NCI-H345 treated with DMSO at 0.1 percent for 48 hours (cell line): Measurements from ENCODE around the gene CADM1.

Experiments
- DNase-seq: peaks from one replicate; lab custom pipeline; 2025; ENCODE audit not compliant: unreplicated experiment; lab: John Stamatoyannopoulos, UW

The CADM1 gene

GRCh38 chr11:115515647-115516395 is 11.6 kb upstream of the CADM1 start:
- no peak for DNase-seq

- DNase-seq, result no peak
Observed at GRCh38 chr11:115506954-115507675, 2.9 kb upstream of the CADM1 start.

GRCh38 chr11:115505175-115505574 is 960 bp upstream of the CADM1 start:
- DNase-seq, result no peak

GRCh38 chr11:115503886-115504275 is 334 bp downstream of the CADM1 start:
- DNase-seq, result peak; percentile 49

GRCh38 chr11:115503083-115503885 is 931 bp downstream of the CADM1 start:
- DNase-seq, result peak; percentile 5

- DNase-seq, result no peak
Observed at GRCh38 chr11:115502636-115503082, 1.6 kb downstream of the CADM1 start.

GRCh38 chr11:115501893-115502589 is 2.2 kb downstream of the CADM1 start:
- DNase-seq, result peak; percentile 60

- no peak for DNase-seq
Observed at GRCh38 chr11:115501502-115501892, 2.7 kb downstream of the CADM1 start.

- peak; percentile 86 for DNase-seq
Observed at GRCh38 chr11:115500547-115501501, 3.4 kb downstream of the CADM1 start.

- DNase-seq, result no peak
Observed at GRCh38 chr11:115499891-115500290, 4.3 kb downstream of the CADM1 start.

- no peak for DNase-seq
Observed at GRCh38 chr11:115499241-115499799, 4.9 kb downstream of the CADM1 start.

GRCh38 chr11:115498354-115498753 is 5.9 kb downstream of the CADM1 start:
- DNase-seq, result peak; percentile 86

GRCh38 chr11:115497303-115497702 is 6.9 kb downstream of the CADM1 start:
- no peak for DNase-seq

GRCh38 chr11:115496892-115497291 is 7.3 kb downstream of the CADM1 start:
- DNase-seq, result no peak

GRCh38 chr11:115493905-115494304 is 10.3 kb downstream of the CADM1 start:
- no peak for DNase-seq

- no peak for DNase-seq
Observed at GRCh38 chr11:115493488-115493887, 10.7 kb downstream of the CADM1 start.

- no peak for DNase-seq
Observed at GRCh38 chr11:115489466-115489865, 14.7 kb downstream of the CADM1 start.

GRCh38 chr11:115488945-115489344 is 15.3 kb downstream of the CADM1 start:
- DNase-seq, result no peak

- DNase-seq, result no peak
Observed at GRCh38 chr11:115481528-115481927, 22.7 kb downstream of the CADM1 start.

GRCh38 chr11:115480611-115481010 is 23.6 kb downstream of the CADM1 start:
- no peak for DNase-seq
